ENCODE measurements around the gene MFSD11. TPM values are rescaled to one million over a fixed set of nuclear protein-coding genes. Genes with fewer than 3 reads are reported as not detected.
A peak's percentile ranks its signal among the peaks of the same experiment; 100 is the strongest.
"Not testable (repeated sequence)": the region's sequence is repeated elsewhere in the genome, so short reads cannot be mapped to it uniquely, and the experiment has no call there.

Gene MFSD11
- total RNA-seq, 1 donor from 2014 or later, result 31.1 TPM

DNA sequence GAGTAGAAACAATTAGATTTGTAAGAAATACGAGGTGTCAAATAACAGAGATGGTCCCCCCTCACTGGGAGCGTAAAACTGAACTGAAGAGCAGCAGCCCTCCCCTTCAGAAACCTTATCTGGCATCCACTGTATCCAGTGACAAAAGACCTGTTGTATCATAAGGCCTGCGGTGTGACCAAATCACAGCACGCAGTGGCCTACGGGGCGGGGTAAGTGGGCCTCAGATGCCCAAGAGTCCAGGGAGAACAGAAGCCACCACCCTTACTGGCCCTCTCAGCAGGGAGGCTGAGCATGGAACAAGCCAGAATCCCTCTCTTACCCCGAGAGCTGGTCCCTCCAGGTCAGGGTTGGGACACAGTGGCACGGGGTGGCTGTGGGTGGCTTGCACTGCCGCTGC, 17.0 kb upstream of the MFSD11 start:
- Mint-ChIP-seq H3K4me1 (ENCODE audit: low read depth) (peaks cover 42% of the 10 kb centered on the region), H3K27ac (ENCODE audit: unreplicated experiment) (no peak overlapping the region), H3K9me3 (ENCODE audit: low read depth) (no peaks in the 10 kb centered on the region), H3K27me3 (ENCODE audit: low read depth) (no peaks in the 10 kb centered on the region), H3K36me3 (ENCODE audit: low read depth) (peaks cover 46% of the 10 kb centered on the region), H3K4me3 (ENCODE audit: unreplicated experiment) (no peak overlapping the region)
- no peak for DNase-seq (ENCODE audit: low spot score)
- TF ChIP-seq CTCF (IDR thresholded peaks at IDR 0.05), result no peak

DNA sequence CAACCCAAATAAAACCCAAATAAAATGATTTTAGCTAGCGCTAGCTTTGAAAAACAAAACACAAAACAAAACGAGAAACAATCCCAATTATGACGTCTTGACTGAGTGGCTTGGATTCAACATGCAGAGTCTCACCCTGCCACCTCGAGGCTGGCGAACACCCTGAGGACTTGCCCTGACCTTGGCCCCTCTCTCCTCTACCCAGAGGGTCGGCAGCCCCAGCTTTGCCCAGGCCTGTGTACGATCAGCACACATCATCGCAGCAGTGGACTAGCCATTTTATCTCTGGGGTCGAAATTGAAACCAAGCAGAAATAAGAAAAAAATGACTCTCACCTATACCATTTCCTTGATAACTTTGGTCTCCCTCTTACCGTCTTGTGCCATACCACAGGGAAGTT, 16.5 kb upstream of the MFSD11 start:
- peak overlapping the region; percentile 59 for H3K27ac Mint-ChIP-seq (ENCODE audit: unreplicated experiment)
- H3K36me3 Mint-ChIP-seq (ENCODE audit: low read depth), result peaks cover 45% of the 10 kb centered on the region
- no peak overlapping the region for H3K4me3 Mint-ChIP-seq (ENCODE audit: unreplicated experiment)
- no peak for DNase-seq (ENCODE audit: low spot score)
- TF ChIP-seq CTCF (IDR thresholded peaks at IDR 0.05), result no peak
- peaks cover 37% of the 10 kb centered on the region for H3K4me1 Mint-ChIP-seq (ENCODE audit: low read depth)
- H3K27me3 Mint-ChIP-seq (ENCODE audit: low read depth), result no peaks in the 10 kb centered on the region
- H3K9me3 Mint-ChIP-seq (ENCODE audit: low read depth), result no peaks in the 10 kb centered on the region

GRCh38 chr17:76722279-76722678, 15.6 kb upstream of the MFSD11 start:
- Mint-ChIP-seq H3K36me3 (ENCODE audit: low read depth) (peaks cover 44% of the 10 kb centered on the region), H3K27ac (ENCODE audit: unreplicated experiment) (no peak overlapping the region), H3K9me3 (ENCODE audit: low read depth) (no peaks in the 10 kb centered on the region), H3K27me3 (ENCODE audit: low read depth) (no peaks in the 10 kb centered on the region), H3K4me3 (ENCODE audit: unreplicated experiment) (no peak overlapping the region), H3K4me1 (ENCODE audit: low read depth) (peaks cover 32% of the 10 kb centered on the region)
- TF ChIP-seq CTCF (IDR thresholded peaks at IDR 0.05), result no peak
- no peak for DNase-seq (ENCODE audit: low spot score)

DNA sequence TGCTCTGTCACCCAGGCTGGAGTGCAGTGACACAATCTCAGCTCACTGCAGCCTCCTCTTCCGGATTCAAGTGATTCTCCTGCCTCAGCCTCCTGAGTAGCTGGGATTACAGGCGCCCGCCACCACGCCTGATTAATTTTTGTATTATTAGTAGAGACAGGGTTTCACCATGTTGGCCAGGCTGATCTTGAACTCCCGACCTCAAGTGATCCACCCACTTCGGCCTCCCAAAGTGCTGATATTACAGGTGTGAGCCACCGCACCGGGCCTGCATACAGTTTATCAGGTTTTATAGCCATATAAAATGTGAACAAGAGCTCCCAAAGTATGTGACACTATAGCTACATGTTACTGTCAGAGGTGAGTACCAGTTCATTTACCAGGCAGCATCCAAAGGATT, 14.9 kb upstream of the MFSD11 start:
- H3K27me3 Mint-ChIP-seq (ENCODE audit: low read depth); DNase-seq (ENCODE audit: low spot score); H3K9me3 Mint-ChIP-seq (ENCODE audit: low read depth); H3K27ac Mint-ChIP-seq (ENCODE audit: unreplicated experiment); H3K4me3 Mint-ChIP-seq (ENCODE audit: unreplicated experiment): not testable (repeated sequence)
- Mint-ChIP-seq H3K36me3 (ENCODE audit: low read depth) (peaks cover 41% of the 10 kb centered on the region), H3K4me1 (ENCODE audit: low read depth) (peaks cover 36% of the 10 kb centered on the region)

DNA sequence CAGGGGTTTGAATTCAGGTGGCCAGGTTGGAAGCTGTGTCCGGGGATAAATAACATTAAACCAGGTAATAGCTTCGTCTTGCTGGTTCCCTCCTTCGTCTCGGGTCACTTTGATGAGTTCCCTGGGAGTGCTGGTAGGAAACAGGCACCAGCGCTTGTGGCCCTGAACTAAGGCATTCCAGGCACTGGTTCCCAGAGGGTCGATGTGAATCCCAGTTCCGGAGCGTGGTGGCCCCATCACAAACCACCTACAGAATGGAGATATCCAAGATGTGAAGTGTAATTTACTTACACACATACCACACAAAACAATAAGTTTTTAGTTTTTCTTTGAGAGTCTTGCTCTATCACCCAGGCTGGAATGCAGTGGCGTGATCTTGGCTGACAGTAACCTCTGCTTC, 14.1 kb upstream of the MFSD11 start:
- TF ChIP-seq CTCF (IDR thresholded peaks at IDR 0.05), result no peak
- Mint-ChIP-seq H3K4me3 (ENCODE audit: unreplicated experiment) (peak overlapping the region; percentile 6), H3K27me3 (ENCODE audit: low read depth) (no peaks in the 10 kb centered on the region), H3K4me1 (ENCODE audit: low read depth) (peaks cover 44% of the 10 kb centered on the region), H3K9me3 (ENCODE audit: low read depth) (no peaks in the 10 kb centered on the region), H3K36me3 (ENCODE audit: low read depth) (peaks cover 34% of the 10 kb centered on the region), H3K27ac (ENCODE audit: unreplicated experiment) (no peak overlapping the region)
- no peak for DNase-seq (ENCODE audit: low spot score)

DNA sequence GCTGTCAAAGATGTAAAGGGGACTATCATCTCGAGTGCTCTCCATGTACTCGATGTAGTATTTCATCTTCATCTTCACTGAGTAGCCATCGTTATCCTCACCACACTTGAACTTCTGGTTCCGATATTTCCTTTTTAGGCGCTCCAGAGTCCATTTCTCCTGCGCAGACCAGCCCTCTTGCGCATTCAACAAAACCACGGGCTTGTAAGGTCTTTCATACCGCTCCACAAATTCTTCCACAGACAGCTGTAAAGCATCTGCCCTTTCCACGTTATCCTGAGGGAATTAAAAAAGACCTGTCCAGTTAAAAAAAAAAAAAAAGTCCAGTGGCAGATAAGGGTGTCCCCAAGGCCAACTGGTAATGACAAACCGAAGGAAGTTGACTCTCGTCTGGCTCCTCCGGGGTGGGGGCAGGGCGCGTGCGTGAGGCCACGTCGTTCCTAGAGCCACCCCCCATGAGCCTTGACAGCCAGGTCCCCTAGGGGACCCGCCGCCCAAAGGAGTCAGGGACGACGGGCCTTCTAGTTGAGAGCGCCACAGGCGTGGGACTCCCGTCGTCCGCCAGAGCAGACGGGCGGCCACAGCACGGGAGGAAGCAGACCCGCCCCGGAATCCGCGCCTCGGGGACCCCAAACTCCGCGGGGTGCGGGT, 12.2 kb upstream of the MFSD11 start:
- DNase-seq (ENCODE audit: low spot score), result no peak
- H3K4me3 Mint-ChIP-seq (ENCODE audit: unreplicated experiment), result peak overlapping the region; percentile 91
- H3K4me1 Mint-ChIP-seq (ENCODE audit: low read depth), result peaks cover 52% of the 10 kb centered on the region
- TF ChIP-seq CTCF (IDR thresholded peaks at IDR 0.05), result no peak
- H3K9me3 Mint-ChIP-seq (ENCODE audit: low read depth), result no peaks in the 10 kb centered on the region
- peaks cover 20% of the 10 kb centered on the region for H3K36me3 Mint-ChIP-seq (ENCODE audit: low read depth)
- no peaks in the 10 kb centered on the region for H3K27me3 Mint-ChIP-seq (ENCODE audit: low read depth)
- peak overlapping the region; percentile 99 for H3K27ac Mint-ChIP-seq (ENCODE audit: unreplicated experiment)
